Epithelial cell of proximal tubule (primary cell): ENCODE data around the gene KRTAP5-6. TPM values are rescaled to one million over a fixed set of nuclear protein-coding genes. Genes with fewer than 3 reads are reported as not detected.
"Not testable (repeated sequence)": the region's sequence is repeated elsewhere in the genome, so short reads cannot be mapped to it uniquely, and the experiment has no call there.

Source experiments
- DNase-seq: peaks from one replicate; pipeline ENCODE4 v3.0.0-alpha.2; 2011; ENCODE audit warnings: low read depth
- H3K4me3 ChIP-seq: 2 replicates; pipeline ENCODE4 v1.5.1; 2011; ENCODE audit warnings: low read depth, mild to moderate bottlenecking, low read length
- CTCF ChIP-seq: conservative IDR thresholded peaks from 2 replicates; pipeline ENCODE4 v1.5.1; 2012; ENCODE audit warnings: low read depth, mild to moderate bottlenecking, low read length
- total RNA-seq: library from RNA; depleted of rRNA; stranded (reverse); fragments of >200 nt; gene quantifications from 2 replicates; pipeline ENCODE4 v1.2.3, GENCODE V29; 2015

KRTAP5-6 gene
- total RNA-seq, 1 donor from 2014 or later: not detected

- no peak for TF ChIP-seq CTCF
- no peak for DNase-seq
- no peak overlapping the region for H3K4me3 ChIP-seq
Measured at GRCh38 chr11:1679881-1680280, 17.1 kb upstream of the KRTAP5-6 start.

DNA sequence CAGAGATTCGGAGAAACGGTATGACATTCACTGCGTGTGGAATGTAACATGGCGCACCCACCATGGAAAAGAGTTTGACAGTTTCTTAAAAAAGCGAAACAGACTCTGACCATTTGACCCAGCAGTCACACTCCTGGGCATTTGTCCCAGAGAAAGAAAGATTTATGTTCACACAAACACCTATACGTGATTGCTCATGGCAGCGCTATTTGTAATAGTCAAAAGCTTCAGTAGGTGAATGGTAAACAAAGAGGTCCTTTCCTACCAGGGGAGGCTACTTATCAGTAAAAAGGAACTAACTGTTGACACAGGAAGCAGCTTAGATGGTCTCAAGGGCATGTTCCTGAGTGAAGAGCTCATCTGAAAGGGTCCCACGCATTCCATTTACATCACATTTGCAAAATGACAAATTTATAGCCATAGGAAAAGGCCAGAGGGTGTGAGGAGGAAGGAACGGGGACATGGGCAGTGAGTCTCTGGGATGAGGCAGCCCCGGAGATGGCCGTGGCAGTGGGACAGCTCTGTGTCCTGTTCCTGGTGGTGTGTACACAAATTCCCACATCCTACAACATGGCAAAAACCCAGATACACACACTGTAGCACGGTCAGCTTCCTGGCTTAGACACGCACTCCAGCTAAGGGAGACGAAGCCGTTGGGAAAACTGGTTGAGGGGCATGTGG is 14.6 kb upstream of the KRTAP5-6 start:
- no peak overlapping the region for H3K4me3 ChIP-seq
- TF ChIP-seq CTCF: no peak
- no peak for DNase-seq

- H3K4me3 ChIP-seq, DNase-seq: not testable (repeated sequence)
Measured at GRCh38 chr11:1683216-1683615, 13.8 kb upstream of the KRTAP5-6 start.

DNA sequence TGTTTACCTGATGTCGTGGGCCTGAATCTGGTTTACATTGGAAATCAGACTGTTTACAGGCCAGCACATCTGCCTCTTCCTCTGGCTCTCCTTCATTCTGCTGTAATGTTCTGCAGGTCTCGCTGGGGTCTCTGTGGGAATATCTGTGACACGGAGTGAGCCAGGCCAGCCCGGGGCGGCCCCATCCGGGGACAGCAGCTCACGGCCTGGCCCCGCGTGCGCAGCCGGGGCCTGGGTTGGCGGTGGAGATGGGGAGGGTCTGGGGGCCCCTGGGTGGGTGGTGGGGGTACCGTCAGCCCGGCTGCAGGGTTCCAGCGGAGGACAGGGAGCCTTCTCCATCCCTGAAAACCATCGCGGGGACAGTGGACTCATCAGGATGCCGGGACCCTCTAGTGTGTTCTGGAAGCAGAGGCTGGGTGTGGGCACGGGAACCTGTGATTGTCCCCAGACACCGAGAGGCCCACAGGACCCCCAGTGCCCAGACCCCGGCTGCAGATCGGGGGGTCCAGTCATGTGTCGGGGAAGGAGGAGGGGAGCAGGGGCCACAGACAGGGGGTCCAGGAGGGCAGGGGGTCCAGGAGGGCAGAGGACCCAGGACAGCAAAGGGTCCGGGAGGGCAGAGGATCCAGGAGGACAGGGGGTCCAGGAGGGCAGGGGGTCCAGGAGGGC is 13.0 kb upstream of the KRTAP5-6 start:
- not testable (repeated sequence) for H3K4me3 ChIP-seq, DNase-seq

GRCh38 chr11:1684886-1685874 is 11.8 kb upstream of the KRTAP5-6 start:
- DNase-seq, H3K4me3 ChIP-seq: not testable (repeated sequence)

GRCh38 chr11:1686220-1686619 is 10.8 kb upstream of the KRTAP5-6 start:
- DNase-seq, H3K4me3 ChIP-seq: not testable (repeated sequence)

DNA sequence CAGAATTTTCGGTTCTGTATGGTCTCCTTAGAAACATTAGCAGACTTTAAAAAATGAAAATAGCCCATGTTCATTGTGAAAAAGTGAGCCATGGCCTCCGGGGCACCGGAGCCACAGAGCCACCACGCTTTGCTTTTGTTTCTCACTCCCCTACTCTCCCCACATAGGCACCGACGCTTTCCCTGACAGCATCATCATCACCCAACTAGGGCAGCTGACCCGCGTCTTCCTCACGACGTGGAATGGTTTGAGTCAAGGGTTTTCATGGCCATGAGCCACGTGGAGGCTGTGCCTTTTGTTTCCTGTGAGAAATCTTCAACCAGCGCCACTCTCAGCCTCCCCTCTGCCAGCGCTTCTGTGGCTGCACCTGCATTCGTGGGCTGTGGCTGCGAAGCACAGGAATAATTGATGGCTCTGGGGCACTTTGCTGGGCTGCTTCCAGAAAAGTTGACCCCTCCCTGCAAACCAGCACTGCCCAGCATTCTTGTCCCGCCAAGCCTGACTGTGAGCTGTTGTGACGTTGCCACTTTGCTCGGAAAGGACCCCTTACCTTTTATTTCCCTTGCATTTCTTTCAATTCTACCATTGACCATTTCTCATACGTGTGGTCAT is 8.6 kb upstream of the KRTAP5-6 start:
- H3K4me3 ChIP-seq, DNase-seq: not testable (repeated sequence)

DNA sequence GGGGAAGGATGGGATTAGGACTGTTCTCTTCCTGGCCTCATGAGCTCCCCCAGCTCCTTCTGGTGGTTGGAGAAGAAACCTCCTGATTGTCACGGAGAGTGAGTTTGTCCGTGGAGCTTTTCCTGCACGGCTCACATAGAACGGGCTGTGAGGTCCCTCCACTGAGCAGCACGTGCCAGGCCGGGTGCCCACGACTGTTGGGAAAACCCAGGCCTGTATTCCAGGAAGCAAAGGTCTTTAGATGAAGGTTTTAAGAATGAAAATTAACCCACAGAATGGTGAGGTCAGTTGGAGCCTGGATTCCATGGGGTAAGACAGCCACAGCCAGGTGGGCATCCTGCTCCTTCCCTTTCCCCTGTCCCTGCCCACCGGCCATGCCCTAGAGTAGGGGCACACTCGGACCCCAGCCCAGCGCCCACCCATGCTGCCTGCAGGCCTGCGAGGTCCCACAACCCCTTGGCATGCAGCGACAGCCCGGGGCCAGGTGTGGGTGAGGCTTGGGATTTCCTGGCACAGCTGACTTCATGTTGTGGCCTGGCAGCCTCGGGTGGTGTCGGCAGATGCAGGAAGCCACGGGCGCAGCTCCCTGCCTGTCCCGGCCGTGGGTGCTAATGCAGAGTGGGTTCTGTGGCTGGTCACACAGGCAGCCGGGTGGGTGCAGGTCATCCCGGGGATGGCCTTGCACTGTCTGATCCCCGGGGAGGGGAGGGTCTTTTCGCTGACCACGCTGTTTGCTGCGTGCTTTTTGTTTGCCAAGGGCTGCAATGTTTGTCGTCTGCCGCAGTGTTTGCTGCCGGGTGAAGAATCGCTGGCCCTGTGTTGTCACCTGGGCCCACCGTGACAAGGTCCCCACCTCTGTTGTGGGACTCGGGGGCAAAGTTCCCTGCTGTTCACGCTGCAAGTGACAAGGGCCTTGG is 7.5 kb upstream of the KRTAP5-6 start:
- H3K4me3 ChIP-seq, DNase-seq: not testable (repeated sequence)

GRCh38 chr11:1690167-1691025 is 6.6 kb upstream of the KRTAP5-6 start:
- H3K4me3 ChIP-seq: no peak overlapping the region
- TF ChIP-seq CTCF: no peak
- no peak for DNase-seq
